Measurements from ENCODE around the gene RAB43.

Gene RAB43

GRCh38 chr3:129038121-129038855 is 83.3 kb downstream of the RAB43 start:
- no peak for DNase-seq (ENCODE audit: low spot score)

All from RKO (cell line).